ENCODE data around the gene CLIP2. TPM values are rescaled to one million over a fixed set of nuclear protein-coding genes. Genes with fewer than 3 reads are reported as not detected.
"Not testable (repeated sequence)": the region's sequence is repeated elsewhere in the genome, so short reads cannot be mapped to it uniquely, and the experiment has no call there.

The CLIP2 gene
- total RNA-seq, 1 donor from 2014 or later = 7.5 TPM

DNA sequence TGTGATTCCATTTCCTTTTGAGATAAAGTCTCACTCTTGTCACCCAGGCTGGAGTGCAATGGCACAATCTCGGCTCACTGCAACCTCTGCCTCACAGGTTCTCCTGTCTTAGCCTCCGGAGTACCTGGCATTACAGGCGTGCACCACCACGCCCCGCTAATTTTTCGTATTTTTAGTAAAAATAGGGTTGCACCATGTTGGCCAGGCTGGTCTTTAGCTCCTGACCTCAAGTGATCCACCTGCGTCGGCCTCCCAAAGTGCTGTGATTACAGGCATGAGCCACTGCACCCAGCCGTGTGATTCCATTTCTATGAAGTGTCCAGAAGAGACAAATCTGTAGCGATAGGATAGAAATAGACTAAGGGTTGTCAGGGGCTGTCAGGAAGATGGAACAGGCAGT is 60.4 kb downstream of the CLIP2 start:
- no peak for ATAC-seq
- intact Hi-C loops (cut with DNase I) = no loop called here
- DNase-seq (ENCODE audit: missing footprints) = no peak

DNA sequence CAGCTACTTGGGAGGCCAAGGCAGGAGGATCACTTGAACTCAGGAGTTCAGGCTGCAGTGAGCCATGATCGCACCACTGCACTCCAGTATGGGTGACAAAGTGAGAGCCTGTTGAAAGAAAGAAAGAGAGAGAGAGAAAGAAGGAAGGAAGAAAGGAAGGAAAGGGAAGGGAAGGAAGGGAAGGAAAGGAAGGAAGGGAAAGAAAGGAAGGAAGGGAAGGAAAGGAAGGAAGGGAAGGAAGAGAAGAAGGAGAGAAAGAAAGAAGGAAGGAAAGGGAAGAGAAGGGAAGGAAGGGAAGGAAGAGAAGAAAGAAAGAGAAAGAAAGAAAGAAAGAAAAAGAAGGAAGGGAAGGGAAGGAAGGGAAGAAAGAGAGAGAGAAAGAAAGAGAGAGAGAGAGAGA is 61.5 kb downstream of the CLIP2 start:
- intact Hi-C loops (cut with DNase I) = no loop called here
- no peak for DNase-seq (ENCODE audit: missing footprints)
- no peak for ATAC-seq

DNA sequence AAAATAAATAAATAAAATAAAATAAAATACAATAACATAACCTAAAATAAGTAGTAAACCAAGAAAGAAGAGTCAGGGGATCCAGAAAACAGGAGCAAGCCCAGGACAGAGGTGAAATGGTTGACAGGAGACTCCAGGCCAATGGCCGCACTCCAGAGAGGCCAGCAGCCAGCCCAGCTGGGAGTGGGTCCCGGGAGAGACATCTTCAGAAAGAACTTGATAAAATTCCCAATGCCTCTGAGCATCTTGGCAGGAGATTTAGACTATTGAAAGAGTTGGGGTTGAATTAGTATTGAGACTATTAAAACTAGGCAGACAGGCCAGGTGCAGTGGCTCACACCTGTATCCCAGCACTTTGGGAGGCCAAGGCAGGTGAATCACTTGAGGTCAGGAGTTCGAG is 62.6 kb downstream of the CLIP2 start:
- DNase-seq (ENCODE audit: missing footprints) (no peak), ATAC-seq (no peak)
- intact Hi-C loops (cut with DNase I) = no loop called here

DNA sequence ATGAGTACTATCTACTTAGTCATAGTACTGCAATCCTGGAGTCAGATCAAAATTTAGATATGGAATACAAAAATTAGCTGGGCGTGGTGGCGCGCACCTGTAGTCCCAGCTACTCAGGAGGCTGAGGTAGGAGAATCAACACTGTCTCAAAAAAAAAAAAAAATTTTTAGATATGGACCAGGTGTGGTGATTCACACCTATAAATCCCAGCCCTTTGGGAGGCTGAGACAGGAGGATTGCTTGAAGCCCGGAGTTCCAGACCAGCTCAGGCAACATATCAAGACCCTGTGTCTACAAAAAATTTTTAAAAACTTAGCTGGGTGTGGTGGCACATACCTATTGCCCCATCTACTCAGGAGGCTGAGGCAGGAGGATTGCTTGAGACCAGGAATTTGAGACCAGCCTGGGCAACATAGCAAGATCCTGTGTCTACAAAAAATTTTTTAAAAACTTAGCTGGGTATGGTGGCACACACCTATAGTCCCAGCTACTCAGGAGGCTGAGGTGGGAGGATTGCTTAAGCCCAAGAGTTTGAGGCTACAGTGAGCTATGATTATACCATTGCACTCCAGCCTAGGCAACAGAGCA is 63.4 kb downstream of the CLIP2 start:
- intact Hi-C loops (cut with DNase I); ATAC-seq: not testable (repeated sequence)

DNA sequence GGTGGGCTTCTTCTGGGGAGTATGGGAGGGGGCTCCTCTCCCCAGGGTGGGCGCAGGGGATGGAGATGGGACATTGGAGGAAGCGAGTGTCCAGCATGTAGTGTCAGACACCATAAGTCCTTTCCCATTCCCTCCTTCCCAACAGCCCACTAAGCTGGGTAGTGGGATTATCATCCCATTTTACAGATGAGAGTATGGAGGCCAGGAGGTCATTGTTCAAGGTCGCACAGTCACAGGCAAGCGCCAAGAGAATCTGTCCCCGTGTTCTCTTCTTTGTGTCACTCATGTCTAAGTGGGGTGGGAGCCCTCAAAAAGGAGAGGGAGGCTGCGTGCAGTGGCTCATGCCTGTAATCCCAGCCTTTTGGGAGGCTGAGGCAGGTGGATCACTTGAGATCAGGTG is 64.8 kb downstream of the CLIP2 start:
- intact Hi-C loops (cut with DNase I) = no loop called here
- no peak for ATAC-seq
- no peak for DNase-seq (ENCODE audit: missing footprints)

More for the DNA sequence above, 63.4 kb downstream of the CLIP2 start:
- DNase-seq (ENCODE audit: missing footprints) = not testable (repeated sequence)

DNA sequence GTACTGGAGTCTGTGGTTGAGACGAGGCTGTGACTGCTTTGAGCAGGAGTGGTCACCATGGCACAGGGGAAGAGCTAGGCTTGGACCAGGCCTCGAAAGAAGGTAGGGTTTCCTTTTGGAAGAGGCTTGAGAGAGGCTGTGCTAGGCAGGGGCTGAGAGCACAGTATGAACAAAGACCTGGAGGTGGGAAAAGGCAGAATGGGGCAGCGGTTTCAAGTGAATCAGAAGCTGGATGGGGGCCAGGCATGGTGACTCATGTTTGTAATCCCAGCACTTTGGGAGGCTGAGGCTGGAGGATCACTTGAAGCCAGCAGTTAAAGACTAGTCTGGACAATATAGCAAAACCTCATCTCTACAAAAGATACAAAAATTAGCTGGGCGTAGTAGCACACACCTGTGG is 65.9 kb downstream of the CLIP2 start:
- no peak for DNase-seq (ENCODE audit: missing footprints)
- intact Hi-C loops (cut with DNase I) = no loop called here
- no peak for ATAC-seq

DNA sequence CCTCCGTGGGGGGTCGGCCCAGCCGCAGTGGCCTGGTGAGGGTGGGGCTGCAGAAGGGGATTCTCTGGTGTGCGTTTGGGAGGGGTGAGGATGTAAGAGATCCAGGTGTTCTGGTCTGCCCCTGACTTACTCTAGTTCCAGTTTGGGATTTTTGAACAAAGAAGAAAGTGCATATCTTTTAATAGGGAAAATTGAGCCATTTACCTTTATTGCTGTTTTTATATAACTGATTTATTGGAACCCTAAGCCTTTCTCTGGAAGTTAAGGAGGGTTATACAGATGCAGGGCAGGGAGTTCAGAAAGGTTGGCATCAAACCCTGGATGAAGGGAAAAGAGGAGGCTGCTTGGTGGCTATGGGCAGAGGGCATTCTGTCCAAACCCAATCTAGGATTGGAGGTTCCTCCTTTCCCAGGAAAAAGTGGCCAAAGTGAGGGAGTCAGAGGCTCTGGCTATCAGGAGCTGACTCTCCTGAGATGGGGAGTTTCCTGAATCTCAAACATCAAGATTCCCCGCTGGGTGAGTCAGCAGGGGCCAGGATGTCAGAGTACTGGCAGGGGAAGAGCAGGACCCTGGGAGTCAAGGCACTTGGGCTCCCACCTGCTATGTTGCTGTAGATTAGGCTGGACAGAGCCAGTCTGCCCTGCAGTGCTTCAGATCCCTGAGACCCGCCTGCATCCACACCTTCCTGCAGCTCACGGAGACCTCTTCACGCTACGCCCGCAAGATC is 67.5 kb downstream of the CLIP2 start:
- no peak for ATAC-seq
- no peak for DNase-seq (ENCODE audit: missing footprints)
- intact Hi-C loops (cut with DNase I) = no loop called here

DNA sequence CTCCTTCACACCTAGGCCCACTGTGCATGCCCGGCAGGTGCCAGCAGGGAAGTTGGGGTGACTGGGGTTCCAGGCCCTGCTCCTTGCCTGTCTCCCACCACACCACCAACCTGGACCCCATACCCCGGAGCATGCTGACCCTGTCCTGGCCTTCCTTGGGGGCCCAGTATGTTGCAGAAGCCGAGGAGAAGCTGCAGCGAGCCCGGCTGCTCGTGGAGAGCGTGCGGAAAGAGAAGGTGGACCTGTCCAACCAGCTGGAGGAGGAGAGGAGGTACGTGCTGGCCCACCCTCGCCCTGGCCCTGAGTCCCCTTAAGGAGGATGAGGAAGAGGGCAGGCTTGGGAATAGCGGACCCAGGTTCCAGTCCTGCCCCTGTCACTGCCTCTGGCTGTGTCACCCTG is 70.8 kb downstream of the CLIP2 start:
- ATAC-seq = no peak
- intact Hi-C loops (cut with DNase I) = no loop called here

DNA sequence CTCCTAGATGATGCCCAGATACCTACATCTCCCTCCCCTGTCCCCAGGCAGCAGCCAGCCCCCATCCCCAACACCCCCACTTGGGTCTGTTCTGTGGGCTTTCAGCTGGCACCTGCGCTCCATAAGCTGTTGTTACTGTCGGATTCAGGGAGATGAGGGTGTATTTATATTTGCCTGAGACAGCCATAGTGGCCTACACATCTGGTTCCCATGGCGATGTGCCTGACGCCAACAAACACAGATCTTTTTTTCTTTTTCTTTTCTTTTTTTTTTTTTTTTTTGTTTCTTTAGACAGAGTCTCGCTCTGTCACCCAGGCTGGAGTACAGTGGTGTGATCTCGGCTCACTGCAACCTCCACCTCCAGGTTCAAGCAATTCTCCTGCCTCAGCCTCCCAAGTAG is 73.1 kb downstream of the CLIP2 start:
- ATAC-seq (no peak), DNase-seq (ENCODE audit: missing footprints) (no peak)
- intact Hi-C loops (cut with DNase I) = no loop called here

More for the DNA sequence above, 70.8 kb downstream of the CLIP2 start:
- DNase-seq (ENCODE audit: missing footprints) = no peak

DNA sequence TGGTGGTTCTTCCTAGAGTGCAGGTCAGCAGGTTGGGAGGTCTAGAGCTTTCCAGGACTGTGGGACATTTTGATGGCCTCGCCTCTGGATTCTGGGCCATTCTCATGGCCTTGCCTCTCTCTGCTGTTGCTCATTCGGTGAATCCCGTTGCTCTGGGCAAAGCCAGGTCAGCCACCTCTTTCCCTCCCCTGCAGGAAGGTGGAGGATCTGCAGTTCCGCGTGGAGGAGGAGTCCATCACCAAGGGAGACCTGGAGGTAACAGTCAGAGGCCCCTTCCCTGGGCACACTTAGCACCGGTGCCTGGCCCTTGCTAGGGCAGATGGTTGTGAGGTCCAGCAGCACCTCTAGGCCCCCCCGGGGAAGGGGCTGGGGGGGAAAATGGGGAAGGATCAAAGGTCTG is 74.9 kb downstream of the CLIP2 start:
- ATAC-seq = no peak
- DNase-seq (ENCODE audit: missing footprints) = no peak
- intact Hi-C loops (cut with DNase I) = no loop called here

DNA sequence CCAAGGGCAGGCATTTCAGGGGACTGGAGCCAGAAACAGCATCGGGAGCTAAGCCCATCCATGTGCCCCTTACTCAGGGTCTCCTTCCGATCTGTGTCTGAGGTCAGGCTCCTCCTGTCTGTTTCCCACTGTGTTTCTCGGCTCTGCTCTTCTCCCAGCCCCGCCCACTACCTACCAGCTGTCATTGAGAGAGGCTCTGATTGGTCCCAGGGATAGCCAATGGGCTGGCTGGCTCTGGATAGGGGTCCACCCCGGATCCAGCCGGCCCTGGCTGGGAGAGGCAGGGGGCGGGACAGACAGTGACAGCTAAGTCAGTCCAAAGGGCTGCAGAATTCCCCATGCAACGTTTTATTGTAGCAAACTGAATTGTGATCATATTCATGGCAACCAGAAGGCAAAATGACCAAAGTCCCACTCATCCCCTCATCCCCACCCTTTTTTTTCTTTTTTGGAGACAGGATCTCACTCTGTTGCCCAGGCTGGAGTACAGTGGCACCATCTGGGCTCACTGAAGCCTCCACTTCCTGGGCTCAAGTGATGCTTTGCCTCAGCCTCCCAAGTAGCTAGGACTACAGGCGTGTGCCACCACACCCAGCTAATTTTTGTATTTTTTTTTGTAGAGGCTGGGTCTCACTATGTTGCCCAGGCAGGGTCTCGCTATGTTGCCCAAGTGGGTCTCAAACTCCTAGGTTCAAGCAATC is 76.3 kb downstream of the CLIP2 start:
- intact Hi-C loops (cut with DNase I) = no loop called here
- DNase-seq (ENCODE audit: missing footprints) (no peak), ATAC-seq (peak; percentile 89)

DNA sequence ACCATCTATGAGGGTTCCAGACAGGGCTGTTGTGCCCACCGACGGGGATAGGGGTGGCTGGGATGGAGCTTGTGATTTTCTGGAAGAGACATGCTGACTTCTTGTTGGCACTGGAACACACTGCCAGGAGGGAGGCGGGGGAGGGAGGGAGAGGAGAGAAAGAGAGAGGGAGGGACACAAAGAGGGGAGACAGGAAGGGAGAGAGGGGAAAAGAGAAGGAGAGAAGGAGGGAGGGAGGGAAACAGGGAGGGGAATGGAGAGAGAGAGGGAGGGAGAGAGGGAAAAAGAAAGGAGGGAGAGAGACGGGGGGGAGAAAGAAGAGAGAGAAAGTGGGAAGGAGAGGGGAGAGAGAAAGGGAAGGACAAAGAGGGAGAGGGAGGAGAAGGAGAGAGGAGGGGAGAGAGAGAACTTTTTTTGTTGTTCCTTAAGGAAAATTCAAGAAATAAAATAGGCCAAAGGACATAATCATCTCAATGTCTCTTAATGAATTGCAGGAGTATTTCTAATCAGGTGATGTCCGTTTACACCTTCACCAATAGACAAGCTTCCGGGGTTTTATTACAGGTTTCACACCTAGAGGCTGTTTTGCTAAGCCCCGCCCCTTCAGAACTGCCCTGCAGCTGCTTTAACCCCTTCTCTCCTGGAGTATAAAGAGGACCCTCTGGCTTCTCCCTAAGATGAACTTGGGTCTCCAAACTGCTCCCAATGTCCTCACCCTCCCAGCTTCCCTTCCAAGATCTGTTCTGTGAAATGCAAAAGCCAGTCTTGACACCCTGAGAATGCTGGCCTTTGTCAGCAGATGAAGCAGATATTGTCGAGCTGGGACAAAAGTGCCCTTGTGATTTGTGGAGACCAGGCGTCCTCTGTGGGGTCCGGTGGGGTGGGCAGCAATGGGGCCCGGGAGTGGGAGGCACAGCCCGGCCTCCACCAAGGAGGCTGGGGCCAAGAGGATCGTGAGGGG is 82.5 kb downstream of the CLIP2 start:
- DNase-seq (ENCODE audit: missing footprints) = no peak
- intact Hi-C loops (cut with DNase I) = loop anchor here (5.0 kb wide), 1 partner anchor 119 kb away; the partner anchor contains the start of gene RFC2
- ATAC-seq = no peak

DNA sequence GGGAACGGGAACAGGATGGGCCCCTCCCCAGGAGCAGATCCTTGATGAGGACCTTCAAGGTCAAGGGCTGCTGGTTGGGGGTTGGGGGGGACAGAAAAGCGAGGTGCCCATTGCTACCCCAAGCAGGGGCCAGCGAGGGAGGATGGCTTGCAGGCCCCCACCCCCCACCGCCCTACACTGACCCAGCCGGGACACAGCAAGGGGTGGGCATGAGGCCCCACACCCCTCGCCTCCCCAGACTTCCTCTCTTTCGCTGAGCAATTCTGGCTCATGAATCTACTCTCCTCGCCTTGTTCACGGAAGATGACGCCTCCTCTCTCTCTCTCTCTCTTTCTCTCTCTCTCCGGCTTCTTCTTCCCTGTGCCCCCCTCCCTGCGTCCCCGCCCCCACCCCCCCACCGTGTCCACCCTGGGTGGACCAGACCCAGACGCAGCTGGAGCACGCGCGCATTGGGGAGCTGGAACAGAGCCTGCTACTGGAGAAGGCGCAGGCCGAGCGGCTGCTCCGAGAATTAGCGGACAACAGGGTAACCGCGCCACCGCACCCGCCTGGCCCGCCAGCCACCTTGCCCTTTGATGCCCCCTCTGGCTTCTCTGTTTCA is 83.4 kb downstream of the CLIP2 start:
- intact Hi-C loops (cut with DNase I) = loop anchor here (5.0 kb wide), 1 partner anchor 120 kb away; the partner anchor contains the start of gene RFC2
- ATAC-seq = peak; percentile 59

DNA sequence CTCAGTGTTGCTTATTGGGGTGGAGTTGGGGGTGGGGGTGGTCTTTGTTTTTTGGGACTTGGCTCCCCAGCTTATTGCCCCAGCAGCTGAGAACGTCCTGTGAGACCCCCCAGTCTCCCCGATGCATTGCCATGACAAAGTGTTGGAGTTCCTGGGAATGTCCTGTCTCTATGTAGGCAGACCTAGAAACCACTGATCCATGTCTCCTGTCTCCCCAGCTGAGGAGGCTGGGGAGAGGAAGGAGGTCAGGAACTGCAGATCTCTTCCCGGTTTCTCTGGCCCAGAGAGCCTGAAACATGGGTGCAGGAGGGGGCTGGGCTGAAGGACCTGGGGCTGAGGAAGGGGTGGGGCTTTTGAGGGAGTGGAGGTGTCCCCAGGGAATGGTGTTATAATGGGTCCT is 84.3 kb downstream of the CLIP2 start:
- intact Hi-C loops (cut with DNase I) = loop anchor here (5.0 kb wide), 1 partner anchor 121 kb away; the partner anchor contains the start of gene RFC2
- DNase-seq (ENCODE audit: missing footprints) (no peak), ATAC-seq (no peak)

More for the DNA sequence above, 83.4 kb downstream of the CLIP2 start:
- DNase-seq (ENCODE audit: missing footprints) = no peak

DNA sequence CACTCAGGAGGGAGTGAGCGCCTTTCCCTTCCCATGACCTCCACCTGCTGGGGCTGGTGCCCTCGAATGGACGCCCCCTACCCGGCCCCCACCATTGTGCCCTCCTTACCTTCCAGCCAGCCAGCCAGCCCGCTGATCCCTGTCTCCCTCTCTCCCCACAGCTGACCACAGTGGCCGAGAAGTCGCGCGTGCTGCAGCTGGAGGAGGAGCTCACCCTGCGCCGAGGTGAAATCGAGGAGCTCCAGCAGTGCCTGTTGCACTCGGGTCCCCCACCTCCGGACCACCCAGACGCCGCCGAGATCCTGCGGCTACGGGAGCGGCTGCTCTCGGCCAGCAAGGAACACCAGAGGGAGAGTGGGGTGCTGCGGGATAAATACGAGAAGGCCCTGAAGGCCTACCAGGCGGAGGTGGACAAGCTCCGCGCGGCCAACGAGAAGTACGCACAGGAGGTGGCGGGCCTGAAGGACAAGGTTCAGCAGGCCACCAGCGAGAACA is 86.6 kb downstream of the CLIP2 start:
- intact Hi-C loops (cut with DNase I) = no loop called here
- DNase-seq (ENCODE audit: missing footprints) (no peak), ATAC-seq (no peak)

DNA sequence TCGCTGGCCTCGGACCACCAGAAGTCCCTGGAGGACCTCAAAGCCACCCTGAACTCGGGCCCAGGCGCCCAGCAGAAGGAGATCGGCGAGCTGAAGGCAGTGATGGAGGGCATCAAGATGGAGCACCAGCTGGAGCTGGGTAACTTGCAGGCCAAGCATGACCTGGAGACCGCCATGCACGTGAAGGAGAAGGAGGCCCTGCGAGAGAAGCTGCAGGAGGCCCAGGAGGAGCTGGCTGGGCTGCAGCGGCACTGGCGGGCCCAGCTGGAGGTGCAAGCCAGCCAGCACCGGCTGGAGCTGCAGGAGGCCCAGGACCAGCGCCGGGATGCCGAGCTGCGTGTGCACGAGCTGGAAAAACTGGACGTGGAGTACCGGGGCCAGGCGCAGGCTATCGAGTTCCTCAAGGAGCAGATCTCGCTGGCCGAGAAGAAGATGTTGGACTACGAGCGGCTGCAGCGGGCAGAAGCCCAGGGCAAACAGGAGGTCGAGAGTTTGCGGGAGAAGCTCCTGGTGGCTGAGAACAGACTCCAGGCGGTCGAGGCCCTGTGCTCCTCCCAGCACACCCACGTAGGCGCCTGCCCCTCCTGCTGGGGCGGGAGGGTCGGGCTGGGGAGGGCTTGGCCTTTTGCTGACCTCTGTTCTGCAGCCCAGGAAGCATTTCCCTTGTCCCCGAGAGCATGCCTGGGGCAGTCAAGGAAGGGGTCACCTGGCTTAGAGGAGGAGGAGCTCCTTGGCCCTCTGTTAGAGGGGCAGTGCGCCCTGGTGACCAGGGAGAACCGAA is 87.2 kb downstream of the CLIP2 start:
- intact Hi-C loops (cut with DNase I) = no loop called here
- DNase-seq (ENCODE audit: missing footprints) (no peak), ATAC-seq (no peak)

DNA sequence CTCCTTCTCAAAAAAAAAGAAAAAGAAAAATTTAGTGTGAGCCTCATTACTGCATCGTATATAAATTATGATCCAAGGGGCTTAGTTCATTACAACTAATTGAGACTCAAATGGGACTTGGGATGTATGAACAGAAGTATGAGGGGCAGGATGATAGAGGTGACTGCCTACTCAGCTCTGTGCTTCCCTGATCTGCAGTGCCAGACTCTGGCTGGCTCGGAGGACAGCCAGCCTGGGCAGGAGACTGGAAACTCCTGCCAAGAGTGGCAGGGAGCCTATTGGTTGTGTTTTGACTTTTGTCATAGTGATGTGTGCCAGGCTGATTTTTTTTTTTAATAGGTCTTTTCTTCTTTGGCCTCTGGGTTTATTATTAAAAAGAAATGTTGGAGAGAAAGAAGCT is 90.7 kb downstream of the CLIP2 start:
- ATAC-seq = peak; percentile 93
- DNase-seq (ENCODE audit: missing footprints) = no peak
- intact Hi-C loops (cut with DNase I) = loop anchor here (5.0 kb wide), 1 partner anchor 93 kb away; the partner anchor contains the start of gene CLIP2

Data from Right ventricle myocardium inferior (tissue), 1 donor.